HG03354 (cell line): ENCODE results near the gene MS4A10.

Experiments
- ATAC-seq: cut with Tn5 transposase; IDR thresholded peaks from one replicate; pipeline ENCODE4 v1.9.1; 2021; ENCODE audit warnings: mild to moderate bottlenecking; ENCODE audit not compliant: unreplicated experiment, poor library complexity, severe bottlenecking

Gene MS4A10

DNA sequence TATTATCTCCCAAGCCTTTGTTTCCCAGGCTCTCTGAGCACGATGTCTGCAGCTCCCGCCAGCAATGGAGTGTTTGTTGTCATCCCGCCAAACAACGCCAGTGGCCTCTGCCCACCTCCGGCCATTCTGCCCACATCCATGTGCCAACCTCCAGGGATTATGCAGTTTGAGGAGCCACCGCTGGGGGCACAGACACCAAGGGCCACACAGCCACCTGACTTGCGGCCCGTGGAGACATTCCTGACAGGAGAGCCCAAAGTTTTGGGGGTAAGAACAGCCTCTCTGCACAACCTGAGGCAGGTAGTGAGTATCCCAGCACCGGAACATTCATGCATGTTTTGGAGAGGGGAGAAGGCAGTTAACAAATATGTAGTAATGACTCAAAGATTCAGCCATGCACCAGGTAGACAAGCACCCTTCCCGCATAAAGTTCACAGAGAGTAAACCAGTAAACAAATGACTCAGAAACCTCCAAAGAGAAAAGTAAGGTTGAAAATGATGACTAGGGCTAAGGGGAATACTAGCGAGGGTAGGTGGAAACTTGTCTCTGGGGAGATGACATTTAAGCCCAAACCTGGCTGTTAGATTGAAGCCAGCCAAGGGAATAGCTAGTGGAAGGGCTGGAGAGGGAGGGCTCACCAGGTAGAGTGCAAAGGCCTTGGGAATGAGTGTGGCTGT is 21.3 kb upstream of the MS4A10 start:
- no peak for ATAC-seq

DNA sequence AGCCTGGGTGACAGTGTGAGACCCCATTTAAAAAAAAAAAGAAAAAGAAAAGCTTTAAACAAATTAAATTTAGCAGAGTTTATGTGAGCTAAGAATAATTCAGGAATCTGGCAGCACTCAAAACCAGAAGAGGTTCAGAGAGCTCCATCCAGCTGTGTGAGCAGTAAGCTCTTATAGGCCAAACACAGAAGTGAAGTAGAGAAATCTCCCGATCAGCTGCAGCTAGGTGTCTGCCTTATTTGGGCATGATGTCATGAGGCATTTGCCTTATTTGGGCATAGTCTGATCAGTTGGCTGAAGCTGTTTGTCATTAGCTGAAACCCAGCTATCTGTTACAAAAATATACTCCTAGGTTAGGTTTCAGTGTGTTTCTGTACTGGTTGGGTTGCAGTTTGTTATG is 20.3 kb upstream of the MS4A10 start:
- ATAC-seq, result peak; percentile 49

DNA sequence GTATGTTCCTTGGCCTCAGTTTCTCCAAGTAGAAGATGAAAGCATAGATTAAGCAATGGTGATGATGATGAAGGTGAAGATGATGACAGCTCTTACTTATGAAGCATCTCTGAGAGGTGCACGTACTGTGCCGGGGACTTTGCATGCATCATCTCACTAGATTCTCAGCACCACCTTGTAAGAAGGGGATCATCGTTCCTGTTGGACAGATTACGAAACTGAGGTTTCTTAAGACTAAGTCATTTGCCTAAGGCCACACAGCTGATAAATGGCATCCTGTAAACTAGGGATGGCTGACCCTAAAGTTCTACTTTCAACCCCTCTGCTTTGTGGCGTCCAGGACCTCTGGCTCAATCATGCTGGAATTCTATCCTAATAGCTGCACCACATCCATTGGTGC is 19.8 kb upstream of the MS4A10 start:
- no peak for ATAC-seq

DNA sequence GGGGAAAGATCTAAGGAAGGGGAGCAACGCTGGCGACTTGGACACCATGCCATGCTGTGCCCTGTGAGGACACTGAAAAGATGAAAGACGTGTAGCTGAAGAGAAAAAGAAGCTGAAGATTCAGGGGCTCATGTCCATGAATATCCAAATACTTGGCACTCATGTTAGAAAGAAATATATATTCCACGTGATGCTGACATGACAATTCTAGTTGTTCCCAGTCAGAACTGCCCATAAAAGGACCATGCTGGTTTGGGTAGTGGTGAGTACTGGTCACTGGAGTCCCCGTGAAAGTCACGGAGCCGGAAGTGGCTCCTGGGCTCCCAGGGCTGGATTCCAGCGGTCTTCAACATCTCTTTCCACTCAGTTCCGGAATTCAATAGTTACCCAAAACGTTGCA is 18.6 kb upstream of the MS4A10 start:
- ATAC-seq, result no peak

DNA sequence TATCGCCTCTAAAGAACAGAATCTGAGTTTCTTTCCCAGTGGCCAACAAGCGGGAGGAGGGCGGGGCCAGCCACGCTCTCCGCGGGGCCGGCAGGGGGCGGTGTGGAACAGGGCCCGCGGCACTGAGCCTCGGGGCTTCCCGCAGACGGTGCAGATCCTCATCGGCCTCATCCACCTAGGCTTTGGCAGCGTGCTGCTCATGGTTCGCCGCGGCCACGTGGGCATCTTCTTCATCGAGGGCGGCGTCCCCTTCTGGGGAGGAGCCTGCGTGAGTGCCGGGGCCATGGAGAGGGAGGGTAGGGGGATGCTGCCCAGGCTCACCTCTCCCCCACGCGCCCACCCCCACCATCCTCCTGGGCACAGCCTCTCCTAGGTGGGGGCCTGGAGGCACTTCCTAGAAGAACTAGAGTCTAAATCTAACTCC is 17.7 kb upstream of the MS4A10 start:
- ATAC-seq, result no peak

DNA sequence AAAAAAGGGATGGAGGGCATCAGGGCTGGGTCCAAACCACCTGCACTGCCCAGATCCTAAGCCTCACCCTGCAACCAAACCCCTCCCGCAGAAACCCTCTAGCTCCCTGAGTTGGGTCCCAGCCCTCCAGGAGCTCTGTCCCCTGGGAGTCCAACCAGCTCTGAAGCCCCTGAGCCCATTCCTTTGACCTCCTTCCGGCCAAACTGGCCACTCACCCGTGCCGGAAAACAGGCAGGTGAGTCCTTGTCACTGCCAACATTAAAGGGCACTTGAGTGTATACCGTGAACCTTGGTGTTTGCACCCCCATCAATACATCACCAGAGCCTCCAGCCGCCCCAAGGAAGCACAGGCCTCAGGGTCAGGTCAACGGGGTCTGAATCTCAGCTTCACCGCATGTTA is 16.9 kb upstream of the MS4A10 start:
- ATAC-seq, result no peak

DNA sequence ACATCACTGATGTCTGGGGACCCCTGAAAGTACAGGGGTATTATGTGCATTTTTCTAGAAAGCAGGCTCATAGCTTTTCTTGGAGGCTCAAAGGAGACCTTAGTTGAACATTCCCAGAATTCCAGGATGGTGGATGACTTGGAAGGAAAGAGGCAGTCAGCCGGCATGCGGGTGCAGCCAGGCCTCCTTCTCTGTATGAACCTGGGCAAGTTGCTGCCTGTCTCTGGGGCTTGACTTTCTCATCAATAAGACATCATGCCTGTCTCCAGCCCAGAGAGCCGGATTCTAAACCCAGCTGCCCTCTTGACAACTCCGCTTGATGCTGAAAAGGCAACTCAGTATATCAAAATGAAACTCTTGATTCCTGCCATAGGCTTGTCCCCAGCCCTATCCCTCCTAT is 15.9 kb upstream of the MS4A10 start:
- no peak for ATAC-seq

DNA sequence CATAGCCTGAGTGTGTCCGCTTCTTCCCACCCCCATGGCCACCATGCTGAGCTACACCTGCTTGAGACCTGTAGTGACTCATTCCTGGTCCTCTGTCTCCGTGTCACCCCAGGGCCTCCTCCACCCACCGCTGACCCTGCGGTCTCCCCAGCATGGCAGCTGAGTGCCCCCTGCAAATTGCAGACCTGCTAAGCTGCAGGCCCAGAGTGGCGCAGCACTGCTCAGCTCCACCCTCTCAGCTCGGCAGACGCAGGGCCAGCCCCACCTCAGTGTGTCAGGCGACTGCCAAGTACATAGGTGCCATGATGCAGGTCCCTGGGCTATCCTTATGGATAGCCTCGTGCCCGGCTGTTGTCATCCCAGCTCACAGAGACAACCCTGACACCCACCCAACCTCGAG is 15.3 kb upstream of the MS4A10 start:
- no peak for ATAC-seq

DNA sequence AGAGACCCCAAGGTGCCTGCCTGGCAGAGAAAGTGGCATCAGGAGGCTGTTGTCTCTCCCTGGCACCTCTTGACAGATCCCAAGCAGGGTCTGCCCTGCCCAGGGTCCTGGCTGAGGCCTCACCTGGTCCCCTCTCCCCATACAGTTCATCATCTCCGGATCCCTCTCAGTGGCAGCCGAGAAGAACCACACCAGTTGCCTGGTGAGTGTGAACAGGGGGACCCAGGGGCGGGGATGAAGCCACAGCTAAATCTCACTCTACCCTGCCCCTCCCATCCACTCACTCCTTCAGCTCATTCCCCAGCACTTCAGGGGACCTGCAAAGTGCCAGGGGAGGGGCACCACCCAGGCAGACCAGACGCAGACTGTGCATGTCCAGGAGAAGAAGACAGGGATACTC is 14.0 kb upstream of the MS4A10 start:
- no peak for ATAC-seq

DNA sequence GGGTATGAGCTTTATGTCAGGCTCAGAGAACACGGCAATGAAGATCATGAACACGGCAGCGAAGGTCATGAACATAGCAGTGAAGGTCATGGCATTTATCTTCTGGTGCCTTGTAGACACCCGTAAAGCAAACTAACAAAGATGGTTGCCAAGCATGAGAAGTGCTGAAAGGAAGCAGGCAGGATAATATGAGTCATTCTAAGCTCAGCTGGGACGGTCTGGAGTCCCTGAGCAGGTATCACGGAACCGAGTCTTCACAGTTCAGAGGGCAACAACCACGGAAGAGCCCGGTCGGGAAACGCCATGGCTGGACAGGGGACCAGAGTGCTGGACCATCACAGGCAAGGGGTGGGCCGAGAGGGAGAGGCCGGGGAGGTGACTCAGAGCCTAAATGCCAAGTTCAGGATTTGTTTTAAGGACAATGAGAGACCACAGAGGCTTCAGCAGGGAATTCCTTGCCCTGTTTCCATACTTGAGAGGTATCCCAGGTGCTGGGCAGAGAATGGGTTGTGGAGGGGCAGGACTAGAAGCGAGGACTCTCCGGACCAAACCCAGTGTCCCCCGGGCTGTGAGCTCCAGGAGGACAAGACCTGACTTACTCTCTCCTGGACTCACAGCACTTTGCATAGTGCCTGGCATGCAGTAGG is 13.1 kb upstream of the MS4A10 start:
- ATAC-seq, result no peak

DNA sequence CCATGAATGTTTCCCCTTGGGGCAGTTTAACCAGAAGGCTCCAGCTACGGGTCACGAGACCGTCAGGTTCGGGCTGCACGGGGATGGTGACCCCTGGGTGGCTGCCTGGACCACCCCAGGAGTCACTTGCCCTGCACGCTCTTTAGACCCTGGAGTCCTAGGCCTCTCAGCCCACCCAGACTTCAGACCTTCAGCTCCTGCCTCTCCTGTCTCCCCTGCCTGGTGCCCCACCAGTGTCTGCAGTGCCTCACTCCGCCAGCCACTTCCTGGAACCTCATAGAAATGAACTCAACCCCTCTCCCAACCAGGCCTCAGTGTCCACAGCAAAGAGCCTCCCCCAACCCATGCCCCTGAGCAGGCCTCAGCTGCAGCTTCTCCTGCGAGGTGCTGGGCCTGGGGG is 12.5 kb upstream of the MS4A10 start:
- ATAC-seq, result no peak

DNA sequence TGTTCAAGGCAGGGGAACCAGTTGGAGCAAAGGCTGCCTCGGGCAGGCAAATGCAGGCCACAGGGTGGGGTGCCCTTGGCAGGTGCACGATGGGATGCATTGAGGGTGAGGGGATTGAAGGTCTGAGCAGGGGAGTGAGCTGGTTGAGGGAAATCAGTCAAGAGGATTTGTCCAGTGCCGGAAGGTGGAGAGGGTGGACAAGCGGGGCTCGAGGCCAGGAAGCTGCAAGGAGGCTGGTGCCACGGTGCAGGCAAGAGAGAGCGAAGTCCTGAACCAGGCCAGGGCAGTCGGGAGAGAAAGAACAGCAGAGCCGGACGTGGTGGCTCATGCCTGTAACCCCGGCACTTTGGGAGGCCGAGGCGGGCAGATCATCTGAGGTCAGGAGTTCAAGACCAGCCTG is 10.4 kb upstream of the MS4A10 start:
- no peak for ATAC-seq

DNA sequence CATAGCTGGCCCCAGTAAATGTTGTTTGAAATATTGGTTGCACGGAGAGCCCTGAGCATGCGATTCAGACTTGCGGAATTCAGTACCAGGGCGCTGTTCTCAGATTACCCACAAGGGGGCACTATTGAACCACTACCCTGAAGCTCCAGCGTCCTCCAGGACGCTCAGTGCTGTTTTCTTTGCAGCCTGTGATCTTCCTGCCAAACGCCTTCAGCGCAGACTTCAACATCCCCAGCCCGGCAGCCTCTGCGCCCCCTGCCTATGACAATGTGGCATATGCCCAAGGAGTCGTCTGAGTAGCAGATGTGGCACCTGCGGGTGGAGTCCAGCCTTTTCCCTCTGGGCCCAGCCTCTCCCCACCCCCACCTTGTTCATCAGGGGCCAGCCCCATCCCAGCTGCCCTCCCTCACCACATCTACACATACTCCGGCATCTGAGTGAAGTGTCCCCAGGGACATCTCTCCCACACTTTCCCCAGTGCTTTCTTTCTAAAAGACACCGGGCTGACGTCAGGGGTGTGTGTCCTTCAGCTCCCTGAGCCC is 9.6 kb upstream of the MS4A10 start:
- ATAC-seq, result peak; percentile 84

DNA sequence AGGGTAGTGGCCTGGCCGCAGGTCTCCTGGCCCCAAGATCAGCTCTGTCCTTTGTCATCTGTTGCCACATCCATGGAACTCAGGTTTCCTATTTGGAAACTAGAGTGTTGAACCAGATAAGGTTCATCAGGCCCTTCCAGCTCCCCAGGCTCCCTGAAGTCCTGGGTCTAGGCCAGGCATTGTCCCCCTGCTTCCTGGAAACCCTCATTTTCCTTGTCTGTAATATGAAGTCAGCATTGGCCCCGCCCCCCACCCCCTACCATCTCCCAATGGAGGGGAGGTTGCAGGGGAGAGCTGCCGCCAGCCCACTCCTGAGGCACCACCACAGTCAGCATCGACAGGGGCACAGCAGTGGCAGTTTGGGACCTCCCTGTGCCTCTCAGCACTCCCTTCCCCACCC is 9.0 kb upstream of the MS4A10 start:
- no peak for ATAC-seq

DNA sequence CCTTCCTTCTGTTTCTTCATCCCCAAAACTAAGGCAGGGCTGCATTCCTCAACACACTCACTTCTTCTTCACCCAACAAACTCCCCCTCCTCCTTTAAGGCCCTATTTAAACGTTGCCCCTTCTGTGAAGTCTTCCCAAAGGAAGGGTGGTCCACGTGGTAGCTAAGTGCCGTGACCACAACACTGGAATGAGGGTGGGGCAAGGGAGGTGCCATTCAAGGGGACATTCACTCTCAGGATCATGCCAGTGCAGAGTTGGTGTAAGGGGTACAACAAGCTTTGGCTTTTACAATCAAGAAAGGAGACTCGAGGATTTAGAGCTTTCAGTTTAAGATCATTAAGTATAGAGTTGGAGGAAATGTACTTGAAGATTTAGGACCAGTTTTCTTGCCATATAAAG is 8.0 kb upstream of the MS4A10 start:
- no peak for ATAC-seq

DNA sequence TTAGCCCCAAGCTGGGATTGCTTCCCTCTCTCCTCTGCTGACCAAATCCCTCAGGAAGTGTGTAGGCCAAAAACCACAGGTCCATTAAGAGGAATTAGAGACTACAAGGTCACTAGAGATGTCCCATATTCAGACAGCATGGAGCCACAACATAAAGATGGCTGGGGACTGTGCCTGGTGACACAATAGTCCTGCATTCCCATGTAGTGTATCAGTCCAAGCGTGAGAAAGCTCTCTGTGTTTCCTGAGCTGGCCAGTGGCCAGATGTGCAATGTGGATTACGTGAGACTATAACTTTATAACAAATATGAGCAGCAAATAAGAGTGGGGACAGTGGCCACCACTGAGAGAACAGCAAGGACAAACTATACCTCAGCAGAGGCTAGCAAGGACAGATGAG is 7.6 kb upstream of the MS4A10 start:
- no peak for ATAC-seq

DNA sequence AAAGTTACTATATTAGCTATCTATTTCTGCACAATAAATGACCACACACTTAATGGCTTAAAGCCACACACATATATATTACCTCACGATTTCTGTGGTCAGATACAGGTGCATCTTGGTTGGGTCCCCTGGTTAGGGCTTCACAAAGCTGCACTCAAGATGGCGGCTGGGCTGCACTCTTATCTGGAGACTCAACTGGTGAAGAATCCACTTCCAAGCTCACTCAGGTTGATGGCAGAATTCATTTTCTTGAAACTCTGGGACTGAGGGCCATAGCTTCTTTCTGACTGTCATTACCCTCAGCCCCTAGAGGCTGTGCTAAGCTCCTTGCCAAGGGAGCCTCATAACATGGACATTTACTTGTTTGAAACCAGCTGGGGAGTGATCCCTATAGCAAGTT is 5.1 kb upstream of the MS4A10 start:
- ATAC-seq, result no peak

DNA sequence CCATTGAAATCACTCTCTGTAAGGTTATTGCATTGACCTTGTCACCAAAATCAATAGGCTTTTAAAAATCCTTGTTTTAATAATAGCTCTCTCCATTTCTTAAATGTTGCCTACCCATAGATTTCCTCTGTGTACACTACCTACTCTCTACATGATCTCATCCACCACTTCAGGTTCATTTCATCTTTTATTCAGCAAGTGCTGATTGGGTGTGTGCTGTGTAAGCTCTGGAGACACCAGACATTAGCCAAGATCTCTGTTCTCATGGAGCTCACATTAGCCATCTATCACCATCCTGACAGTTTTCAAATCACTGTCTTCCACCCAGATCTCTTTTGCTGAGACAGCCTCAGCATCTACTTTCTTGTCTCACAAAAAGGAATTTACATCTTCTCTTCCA is 4.4 kb upstream of the MS4A10 start:
- no peak for ATAC-seq

DNA sequence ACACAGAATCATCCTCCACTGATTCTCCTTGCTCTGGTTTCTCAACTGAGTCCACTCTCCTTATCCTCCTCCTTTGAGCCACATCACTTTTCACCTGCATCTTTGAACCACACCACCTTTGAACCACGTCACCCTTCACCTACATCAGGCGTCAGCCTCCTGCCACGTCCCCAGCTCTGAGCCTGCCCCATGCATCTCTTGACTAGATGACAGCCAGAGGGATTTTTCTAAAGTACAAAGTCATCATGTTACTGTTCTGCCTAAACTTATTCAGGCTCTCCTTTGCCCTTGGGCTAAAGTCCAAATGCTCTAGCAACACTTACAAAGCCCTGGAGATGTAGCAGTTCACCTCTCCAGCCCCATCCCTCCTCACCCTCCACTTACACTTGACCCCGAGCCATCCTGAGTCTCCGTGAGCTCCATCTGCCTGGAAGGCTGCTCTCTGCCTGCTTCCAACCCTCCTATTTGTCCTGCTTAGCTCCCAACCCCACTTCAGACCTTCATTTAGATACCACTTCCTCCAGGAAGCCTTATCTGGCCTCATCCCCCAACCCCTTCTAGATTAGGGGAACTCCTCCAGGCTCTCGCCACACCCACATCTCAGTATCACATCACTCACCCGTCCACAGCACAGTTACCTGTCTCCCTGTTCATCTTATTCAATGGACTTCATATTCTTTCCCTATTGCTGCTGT is 3.7 kb upstream of the MS4A10 start:
- no peak for ATAC-seq

DNA sequence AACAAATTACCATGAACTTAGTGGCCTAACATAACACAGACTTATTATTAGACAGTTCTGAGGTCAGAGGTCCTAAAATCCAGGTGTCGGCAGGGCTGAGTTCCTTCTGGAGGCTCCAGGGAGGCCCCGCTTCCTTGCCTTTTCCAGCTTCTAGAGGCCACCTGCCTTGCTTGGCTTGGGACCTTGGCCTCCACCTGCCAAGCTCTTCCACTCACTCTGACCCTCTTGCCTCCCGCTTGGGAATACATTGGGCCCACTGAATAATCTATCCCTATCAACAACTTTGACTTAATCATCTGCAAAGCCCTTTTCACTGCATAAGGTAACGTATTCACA is 3.2 kb upstream of the MS4A10 start:
- ATAC-seq, result no peak
